ENCODE measurements around the gene MINDY4. TPM values are rescaled to one million over a fixed set of nuclear protein-coding genes. Genes with fewer than 3 reads are reported as not detected.

MINDY4 gene
- total RNA-seq, 1 donor from 2014 or later: 5.3 TPM

GRCh38 chr7:30743371-30744074 is 27.7 kb upstream of the MINDY4 start:
- peaks cover 10% of the 10 kb centered on the region for H3K27me3 ChIP-seq (ENCODE audit: control insufficient read depth, insufficient read depth, low read length)
- no peak overlapping the region for H3K4me3 ChIP-seq (ENCODE audit: low read depth, low read length)
- TF ChIP-seq CTCF (IDR thresholded peaks at IDR 0.05; ENCODE audit: insufficient read depth, low read length, poor library complexity, severe bottlenecking): no peak
- no peak for DNase-seq (ENCODE audit: low read depth)
- no peaks in the 10 kb centered on the region for H3K36me3 ChIP-seq (ENCODE audit: control insufficient read depth, insufficient read depth, low read length)

GRCh38 chr7:30744075-30744417 is 27.2 kb upstream of the MINDY4 start:
- TF ChIP-seq CTCF (IDR thresholded peaks at IDR 0.05; ENCODE audit: insufficient read depth, low read length, poor library complexity, severe bottlenecking): no peak
- no peak for DNase-seq (ENCODE audit: low read depth)
- Histone ChIP-seq H3K27me3 (ENCODE audit: control insufficient read depth, insufficient read depth, low read length) (peaks cover 6% of the 10 kb centered on the region), H3K4me3 (ENCODE audit: low read depth, low read length) (no peak overlapping the region), H3K36me3 (ENCODE audit: control insufficient read depth, insufficient read depth, low read length) (no peaks in the 10 kb centered on the region)

- Histone ChIP-seq H3K36me3 (ENCODE audit: control insufficient read depth, insufficient read depth, low read length) (no peaks in the 10 kb centered on the region), H3K4me3 (ENCODE audit: low read depth, low read length) (no peak overlapping the region), H3K27me3 (ENCODE audit: control insufficient read depth, insufficient read depth, low read length) (peaks cover 5% of the 10 kb centered on the region)
- TF ChIP-seq CTCF (IDR thresholded peaks at IDR 0.05; ENCODE audit: insufficient read depth, low read length, poor library complexity, severe bottlenecking): no peak
- no peak for DNase-seq (ENCODE audit: low read depth)
Measured at GRCh38 chr7:30745261-30745941, 25.8 kb upstream of the MINDY4 start.

- no peak for DNase-seq (ENCODE audit: low read depth)
- Histone ChIP-seq H3K36me3 (ENCODE audit: control insufficient read depth, insufficient read depth, low read length) (no peaks in the 10 kb centered on the region), H3K4me3 (ENCODE audit: low read depth, low read length) (no peak overlapping the region), H3K27me3 (ENCODE audit: control insufficient read depth, insufficient read depth, low read length) (no peaks in the 10 kb centered on the region)
- TF ChIP-seq CTCF (IDR thresholded peaks at IDR 0.05; ENCODE audit: insufficient read depth, low read length, poor library complexity, severe bottlenecking): no peak
Measured at GRCh38 chr7:30750010-30750409, 21.2 kb upstream of the MINDY4 start.

DNA sequence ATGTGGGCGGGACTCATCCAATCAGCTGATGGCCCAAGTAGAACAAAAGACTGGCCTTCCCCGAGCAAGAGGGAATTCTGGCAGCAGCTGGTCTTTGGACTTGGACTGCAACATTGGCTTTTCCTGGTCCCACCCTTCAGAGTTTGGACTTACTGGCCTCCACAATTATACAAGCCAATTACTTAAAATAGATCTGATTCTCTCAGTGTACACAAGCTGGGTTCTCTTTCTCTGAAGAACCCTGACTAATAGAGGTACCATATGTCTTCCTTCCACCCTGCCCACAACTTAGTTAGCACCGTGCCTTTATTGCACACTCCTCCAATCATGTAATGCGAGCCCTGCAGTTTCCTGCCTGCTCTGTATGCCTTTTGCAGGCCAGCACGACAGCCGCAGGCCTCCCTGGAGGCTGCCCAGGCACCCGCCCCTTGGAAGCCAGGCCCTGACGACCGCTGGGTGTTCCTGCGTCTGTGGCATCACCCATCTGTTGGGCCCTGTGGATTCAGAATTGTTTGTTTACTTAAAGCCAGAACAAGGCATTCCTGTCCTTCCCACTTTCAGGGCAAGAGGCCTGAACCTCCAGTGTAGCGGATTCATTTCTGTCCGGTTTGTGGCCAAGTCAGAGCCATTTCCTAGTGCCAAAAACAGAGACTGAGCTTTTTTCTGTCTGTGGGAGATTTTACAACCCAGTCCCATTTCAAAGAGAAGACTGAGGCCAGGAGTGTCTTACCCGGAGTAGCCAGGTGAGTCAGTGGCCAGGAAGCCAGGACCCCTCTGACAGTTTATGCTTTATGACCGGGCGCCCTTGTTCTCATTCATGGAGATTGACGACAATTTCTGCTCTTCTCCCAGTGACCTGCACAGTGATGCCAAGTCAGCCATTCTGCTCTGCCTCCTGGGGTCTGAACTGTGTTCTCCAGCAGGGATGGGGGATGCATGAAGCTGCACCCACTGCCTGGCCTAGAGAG is 20.2 kb upstream of the MINDY4 start:
- no peaks in the 10 kb centered on the region for H3K36me3 ChIP-seq (ENCODE audit: control insufficient read depth, insufficient read depth, low read length)
- H3K27me3 ChIP-seq (ENCODE audit: control insufficient read depth, insufficient read depth, low read length): peaks cover 3% of the 10 kb centered on the region
- DNase-seq (ENCODE audit: low read depth): no peak
- H3K4me3 ChIP-seq (ENCODE audit: low read depth, low read length): no peak overlapping the region
- TF ChIP-seq CTCF (IDR thresholded peaks at IDR 0.05; ENCODE audit: insufficient read depth, low read length, poor library complexity, severe bottlenecking): no peak
